ENCODE measurements around the gene PHTF2. TPM values are rescaled to one million over a fixed set of nuclear protein-coding genes. Genes with fewer than 3 reads are reported as not detected.
A peak's percentile ranks its signal among the peaks of the same experiment; 100 is the strongest.

PHTF2 gene
- total RNA-seq, 5 donors from 2014 or later (not counting 1 experiment from before 2014, with no cell fraction given), result 19.7 to 35.8 (median 28.0) TPM

- no peak overlapping the region for H3K4me3 Mint-ChIP-seq
- H3K36me3 Mint-ChIP-seq, result peaks cover 35% of the 10 kb centered on the region
- Histone ChIP-seq H3K36me3 (ENCODE audit: control insufficient read depth in 2 of 2, extremely low read depth in 1 of 2, insufficient read depth in 1 of 2, low read length in 1 of 2) (peaks cover 0 to 4% of the 10 kb centered on the region in 2 donors), H3K27ac (ENCODE audit: low read length) (no peak overlapping the region), H3K9me3 (no peaks in the 10 kb centered on the region), H3K27me3 (replicated peaks in 1 of 2; ENCODE audit: control insufficient read depth in 2 of 2, extremely low read depth in 1 of 2, insufficient read depth in 2 of 2, low read length in 1 of 2) (no peaks in the 10 kb centered on the region), H3K4me3 (ENCODE audit: control insufficient read depth in 1 of 2, extremely low read depth in 1 of 2, low read length in 1 of 2) (no peak overlapping the region), H3K4me1 (ENCODE audit: control insufficient read depth in 1 of 2, extremely low read depth in 1 of 2, insufficient read depth in 2 of 2, low read length in 2 of 2) (no peaks in the 10 kb centered on the region)
- H3K27me3 Mint-ChIP-seq, result no peaks in the 10 kb centered on the region
- CTCF ChIA-PET, result no interaction called here
- no peak for DNase-seq
- peaks cover 14 to 40% (median 23%) of the 10 kb centered on the region in 3 donors for H3K4me1 Mint-ChIP-seq
- H3K9me3 Mint-ChIP-seq, result no peaks in the 10 kb centered on the region
- H3K27ac Mint-ChIP-seq, result no peak overlapping the region
- ATAC-seq (replicated peaks in 1 of 4), result no peak
- WGBS (ENCODE audit: insufficient coverage), result no CpG with 5 or more reads among the region's 2 CpGs
- POLR2A ChIA-PET, result interaction anchor here in 1 of 2 donors (0.6 kb wide), 1 partner anchor 31 kb away, joined by 4 read pairs; no protein-coding TSS in a partner anchor
These were observed 44.6 kb downstream of the PHTF2 start for GRCh38 chr7:77843194-77843593.

- no peaks in the 10 kb centered on the region for H3K27me3 Mint-ChIP-seq
- H3K27ac ChIP-seq (ENCODE audit: low read length), result no peak overlapping the region
- no peaks in the 10 kb centered on the region for H3K9me3 Mint-ChIP-seq
- H3K9me3 ChIP-seq, result no peaks in the 10 kb centered on the region
- ChIA-PET POLR2A (no interaction called here), CTCF (no interaction called here)
- H3K4me1 Mint-ChIP-seq, result peaks cover 25 to 50% (median 36%) of the 10 kb centered on the region in 3 donors
- DNase-seq (no peak), ATAC-seq (replicated peaks in 1 of 4) (no peak)
- H3K4me1 ChIP-seq (ENCODE audit: control insufficient read depth in 1 of 2, extremely low read depth in 1 of 2, insufficient read depth in 2 of 2, low read length in 2 of 2), result no peaks in the 10 kb centered on the region
- 95% methylated on average over 3 of the region's 8 CpGs for WGBS (ENCODE audit: insufficient coverage)
- H3K36me3 ChIP-seq (ENCODE audit: control insufficient read depth in 2 of 2, extremely low read depth in 1 of 2, insufficient read depth in 1 of 2, low read length in 1 of 2), result peaks cover 0 to 2% of the 10 kb centered on the region in 2 donors
- H3K27me3 ChIP-seq (replicated peaks in 1 of 2; ENCODE audit: control insufficient read depth in 2 of 2, extremely low read depth in 1 of 2, insufficient read depth in 2 of 2, low read length in 1 of 2), result no peaks in the 10 kb centered on the region
- no peak overlapping the region for H3K4me3 ChIP-seq (ENCODE audit: control insufficient read depth in 1 of 2, extremely low read depth in 1 of 2, low read length in 1 of 2)
- H3K27ac Mint-ChIP-seq, result no peak overlapping the region
- peaks cover 48% of the 10 kb centered on the region for H3K36me3 Mint-ChIP-seq
- H3K4me3 Mint-ChIP-seq, result no peak overlapping the region
These were observed 47.9 kb downstream of the PHTF2 start for GRCh38 chr7:77846317-77847092.

DNA sequence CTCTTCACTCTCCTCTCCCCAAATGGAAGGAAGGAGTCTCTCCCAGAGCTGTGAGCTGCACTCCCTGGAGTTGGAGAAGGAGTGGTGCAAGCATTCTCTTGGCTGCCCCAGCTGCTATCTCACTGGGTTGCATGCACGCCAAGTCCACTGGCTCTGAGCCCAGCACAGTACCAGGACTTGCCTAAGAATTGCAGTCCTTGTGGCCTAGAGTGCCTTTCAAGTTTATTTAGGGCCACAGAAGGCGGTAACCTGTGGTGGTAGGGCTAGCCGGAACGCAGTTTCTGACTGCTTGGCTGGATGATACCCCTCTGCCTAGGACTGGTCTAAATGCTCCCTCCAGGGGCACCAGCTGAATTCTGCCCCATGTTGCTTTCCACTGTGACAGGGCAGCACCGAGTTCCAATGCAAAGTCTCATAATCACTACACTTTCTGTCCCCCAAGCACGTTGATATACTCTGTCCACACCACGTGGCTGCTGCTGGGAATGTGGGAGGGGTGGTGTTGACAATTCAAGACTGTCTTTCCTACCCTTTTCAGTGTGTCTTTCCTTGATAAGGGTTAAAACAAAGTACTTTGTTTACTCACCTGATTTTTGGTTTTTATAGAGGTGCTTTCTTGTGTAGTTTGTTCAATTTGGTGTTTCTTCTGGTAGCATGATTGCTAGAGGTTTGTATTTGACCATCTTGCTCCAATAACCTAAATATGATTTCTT is 57.0 kb downstream of the PHTF2 start:
- Histone ChIP-seq H3K9me3 (no peaks in the 10 kb centered on the region), H3K4me1 (ENCODE audit: control insufficient read depth in 1 of 2, extremely low read depth in 1 of 2, insufficient read depth in 2 of 2, low read length in 2 of 2) (peaks cover 0 to 5% of the 10 kb centered on the region in 2 experiments), H3K27me3 (replicated peaks in 1 of 2; ENCODE audit: control insufficient read depth in 2 of 2, extremely low read depth in 1 of 2, insufficient read depth in 2 of 2, low read length in 1 of 2) (no peaks in the 10 kb centered on the region), H3K4me3 (ENCODE audit: control insufficient read depth in 1 of 2, extremely low read depth in 1 of 2, low read length in 1 of 2) (no peak overlapping the region), H3K36me3 (ENCODE audit: control insufficient read depth in 2 of 2, extremely low read depth in 1 of 2, insufficient read depth in 1 of 2, low read length in 1 of 2) (peaks cover 0 to 11% of the 10 kb centered on the region in 2 donors), H3K27ac (ENCODE audit: low read length) (no peak overlapping the region)
- POLR2A ChIA-PET, result no interaction called here
- peaks cover 50 to 66% (median 54%) of the 10 kb centered on the region in 3 donors for H3K4me1 Mint-ChIP-seq
- H3K36me3 Mint-ChIP-seq, result peaks cover 43% of the 10 kb centered on the region
- CTCF ChIA-PET, result interaction anchor here in 1 of 2 donors (1.1 kb wide), 1 partner anchor 14 kb away, joined by 3 read pairs; no protein-coding TSS in a partner anchor
- H3K27ac Mint-ChIP-seq, result no peak overlapping the region
- H3K9me3 Mint-ChIP-seq, result no peaks in the 10 kb centered on the region
- WGBS (ENCODE audit: insufficient coverage), result 100% methylated on average over 4 of the region's 7 CpGs
- no peaks in the 10 kb centered on the region for H3K27me3 Mint-ChIP-seq
- no peak overlapping the region for H3K4me3 Mint-ChIP-seq
- DNase-seq (no peak), ATAC-seq (replicated peaks in 1 of 4) (no peak)

DNA sequence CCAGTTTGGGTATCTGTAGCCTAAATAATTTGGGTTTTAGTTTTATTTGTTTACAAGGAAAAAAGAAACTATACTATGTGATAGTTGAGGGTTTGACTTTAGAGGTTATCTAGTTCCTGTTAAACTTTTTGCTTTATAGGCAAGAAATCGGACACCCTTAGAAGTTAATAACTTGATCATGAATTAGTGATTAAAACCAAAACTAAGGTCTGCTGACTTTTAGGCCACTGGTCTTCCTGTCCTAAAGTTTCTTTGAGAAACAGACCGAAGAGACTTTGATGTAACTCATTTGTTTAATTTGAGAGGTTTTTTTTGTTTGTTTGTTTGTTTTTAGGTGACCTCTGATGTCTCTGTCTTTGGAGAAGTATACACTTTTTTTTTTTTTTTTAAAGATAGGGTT is 59.7 kb downstream of the PHTF2 start:
- Mint-ChIP-seq H3K4me3 (no peak overlapping the region), H3K4me1 (peaks cover 41 to 55% (median 43%) of the 10 kb centered on the region in 3 donors), H3K27me3 (no peaks in the 10 kb centered on the region), H3K36me3 (peaks cover 41% of the 10 kb centered on the region), H3K27ac (peak overlapping the region; percentile 72 to 81), H3K9me3 (no peaks in the 10 kb centered on the region)
- peaks cover 0 to 11% of the 10 kb centered on the region in 2 donors for H3K36me3 ChIP-seq (ENCODE audit: control insufficient read depth in 2 of 2, extremely low read depth in 1 of 2, insufficient read depth in 1 of 2, low read length in 1 of 2)
- DNase-seq (no peak), ATAC-seq (replicated peaks in 1 of 4) (no peak)
- ChIA-PET CTCF (no interaction called here), POLR2A (no interaction called here)
- peaks cover 0 to 5% of the 10 kb centered on the region in 2 experiments for H3K4me1 ChIP-seq (ENCODE audit: control insufficient read depth in 1 of 2, extremely low read depth in 1 of 2, insufficient read depth in 2 of 2, low read length in 2 of 2)
- no CpG with 5 or more reads among the region's 2 CpGs for WGBS (ENCODE audit: insufficient coverage)
- H3K4me3 ChIP-seq (ENCODE audit: control insufficient read depth in 1 of 2, extremely low read depth in 1 of 2, low read length in 1 of 2), result no peak overlapping the region
- no peaks in the 10 kb centered on the region for H3K9me3 ChIP-seq
- no peak overlapping the region for H3K27ac ChIP-seq (ENCODE audit: low read length)
- no peaks in the 10 kb centered on the region for H3K27me3 ChIP-seq (replicated peaks in 1 of 2; ENCODE audit: control insufficient read depth in 2 of 2, extremely low read depth in 1 of 2, insufficient read depth in 2 of 2, low read length in 1 of 2)

- no peaks in the 10 kb centered on the region for H3K27me3 Mint-ChIP-seq
- CTCF ChIA-PET, result no interaction called here
- H3K4me1 Mint-ChIP-seq, result peaks cover 43 to 55% (median 50%) of the 10 kb centered on the region in 3 donors
These were observed 60.8 kb downstream of the PHTF2 start for GRCh38 chr7:77859343-77859742.

GRCh38 chr7:77862691-77863090 is 64.1 kb downstream of the PHTF2 start:
- Mint-ChIP-seq H3K36me3 (peaks cover 17% of the 10 kb centered on the region), H3K4me1 (peaks cover 49 to 68% (median 59%) of the 10 kb centered on the region in 3 donors), H3K27ac (no peak overlapping the region), H3K9me3 (no peaks in the 10 kb centered on the region), H3K27me3 (no peaks in the 10 kb centered on the region), H3K4me3 (no peak overlapping the region)
- WGBS (ENCODE audit: insufficient coverage), result no CpG with 5 or more reads among the region's 1 CpG
- Histone ChIP-seq H3K36me3 (ENCODE audit: control insufficient read depth in 2 of 2, extremely low read depth in 1 of 2, insufficient read depth in 1 of 2, low read length in 1 of 2) (no peaks in the 10 kb centered on the region), H3K27ac (ENCODE audit: low read length) (no peak overlapping the region), H3K4me3 (ENCODE audit: control insufficient read depth in 1 of 2, extremely low read depth in 1 of 2, low read length in 1 of 2) (no peak overlapping the region), H3K27me3 (replicated peaks in 1 of 2; ENCODE audit: control insufficient read depth in 2 of 2, extremely low read depth in 1 of 2, insufficient read depth in 2 of 2, low read length in 1 of 2) (no peaks in the 10 kb centered on the region), H3K4me1 (ENCODE audit: control insufficient read depth in 1 of 2, extremely low read depth in 1 of 2, insufficient read depth in 2 of 2, low read length in 2 of 2) (peaks cover 0 to 5% of the 10 kb centered on the region in 2 experiments), H3K9me3 (no peaks in the 10 kb centered on the region)
- POLR2A ChIA-PET, result no interaction called here
- CTCF ChIA-PET, result no interaction called here
- DNase-seq (no peak), ATAC-seq (replicated peaks in 1 of 4) (no peak)

More at GRCh38 chr7:77859343-77859742, 60.8 kb downstream of the PHTF2 start:
- Histone ChIP-seq H3K4me1 (ENCODE audit: control insufficient read depth in 1 of 2, extremely low read depth in 1 of 2, insufficient read depth in 2 of 2, low read length in 2 of 2) (peaks cover 0 to 5% of the 10 kb centered on the region in 2 experiments), H3K36me3 (ENCODE audit: control insufficient read depth in 2 of 2, extremely low read depth in 1 of 2, insufficient read depth in 1 of 2, low read length in 1 of 2) (peaks cover 0 to 11% of the 10 kb centered on the region in 2 donors), H3K9me3 (no peaks in the 10 kb centered on the region), H3K27me3 (replicated peaks in 1 of 2; ENCODE audit: control insufficient read depth in 2 of 2, extremely low read depth in 1 of 2, insufficient read depth in 2 of 2, low read length in 1 of 2) (no peaks in the 10 kb centered on the region), H3K27ac (ENCODE audit: low read length) (no peak overlapping the region), H3K4me3 (ENCODE audit: control insufficient read depth in 1 of 2, extremely low read depth in 1 of 2, low read length in 1 of 2) (no peak overlapping the region)
- H3K9me3 Mint-ChIP-seq, result no peaks in the 10 kb centered on the region
- ATAC-seq (replicated peaks in 1 of 4) (no peak), DNase-seq (no peak)
- WGBS (ENCODE audit: insufficient coverage), result 100% methylated on average over 3 of the region's 7 CpGs
- H3K27ac Mint-ChIP-seq, result peak overlapping the region in 1 of 2 donors; percentile 2
- POLR2A ChIA-PET, result no interaction called here
- H3K36me3 Mint-ChIP-seq, result peaks cover 31% of the 10 kb centered on the region
- H3K4me3 Mint-ChIP-seq, result peak overlapping the region in 1 of 3 donors; percentile 25
